Progenitor cell of endocrine pancreas (in vitro differentiated cells): Measurements from ENCODE around the gene HTR6. TPM values are rescaled to one million over a fixed set of nuclear protein-coding genes. Genes with fewer than 3 reads are reported as not detected.

Experiments used
- DNase-seq: peaks from one replicate; pipeline ENCODE4 v3.0.0; 2021; ENCODE audit warnings: low spot score; ENCODE audit not compliant: unreplicated experiment
- H3K27ac Mint-ChIP-seq: 2 replicates; pipeline ENCODE4 v1.8.0; 2021; ENCODE audit warnings: mild to moderate bottlenecking, moderate library complexity, mixed read lengths
- H3K27me3 Mint-ChIP-seq: 2 replicates; pipeline ENCODE4 v1.8.0; 2021; ENCODE audit warnings: mixed read lengths
- H3K36me3 Mint-ChIP-seq: 2 replicates; pipeline ENCODE4 v1.8.0; 2022; ENCODE audit warnings: mixed read lengths; ENCODE audit not compliant: insufficient read depth
- H3K4me1 Mint-ChIP-seq: 2 replicates; pipeline ENCODE4 v1.8.0; 2021; ENCODE audit warnings: low read depth, mixed read lengths
- H3K4me3 Mint-ChIP-seq: 2 replicates; pipeline ENCODE4 v1.8.0; 2021; ENCODE audit warnings: low read depth, mild to moderate bottlenecking, moderate library complexity, mixed read lengths
- H3K9me3 Mint-ChIP-seq: 2 replicates; pipeline ENCODE4 v1.8.0; 2021; ENCODE audit warnings: low read depth, mixed read lengths
- CTCF ChIP-seq: fragments of 200-600 bp; sonication (generic); IDR thresholded peaks from one replicate; pipeline ENCODE4 v1.5.0; 2021; ENCODE audit warnings: antibody characterized with exemption, mild to moderate bottlenecking; ENCODE audit not compliant: unreplicated experiment
- total RNA-seq: library from RNA; stranded (reverse); gene quantifications from 2 replicates; pipeline ENCODE4 v1.2.1, GENCODE V29; 2021

HTR6 gene
- total RNA-seq, 1 donor from 2014 or later: not detected

- Mint-ChIP-seq H3K4me3 (no peak overlapping the region), H3K36me3 (no peaks in the 10 kb centered on the region), H3K4me1 (peaks cover 3% of the 10 kb centered on the region), H3K9me3 (no peaks in the 10 kb centered on the region), H3K27me3 (peaks cover 85% of the 10 kb centered on the region), H3K27ac (no peak overlapping the region)
- TF ChIP-seq CTCF: no peak
- no peak for DNase-seq
These were observed 6.1 kb downstream of the HTR6 start for GRCh38 chr1:19670787-19671186.

- no peaks in the 10 kb centered on the region for H3K9me3 Mint-ChIP-seq
- no peaks in the 10 kb centered on the region for H3K36me3 Mint-ChIP-seq
- no peak overlapping the region for H3K27ac Mint-ChIP-seq
- no peak overlapping the region for H3K4me3 Mint-ChIP-seq
- no peak for TF ChIP-seq CTCF
- no peaks in the 10 kb centered on the region for H3K4me1 Mint-ChIP-seq
- no peak for DNase-seq
- H3K27me3 Mint-ChIP-seq: peaks cover 85% of the 10 kb centered on the region
These were observed 7.6 kb downstream of the HTR6 start for GRCh38 chr1:19672237-19672636.

- H3K4me1 Mint-ChIP-seq: no peaks in the 10 kb centered on the region
- no peaks in the 10 kb centered on the region for H3K36me3 Mint-ChIP-seq
- H3K27ac Mint-ChIP-seq: no peak overlapping the region
- DNase-seq: no peak
- H3K9me3 Mint-ChIP-seq: no peaks in the 10 kb centered on the region
- H3K4me3 Mint-ChIP-seq: no peak overlapping the region
- TF ChIP-seq CTCF: no peak
- H3K27me3 Mint-ChIP-seq: peaks cover 57% of the 10 kb centered on the region
These were observed 11.1 kb downstream of the HTR6 start for GRCh38 chr1:19675797-19676196.

GRCh38 chr1:19676438-19676922 is 11.8 kb downstream of the HTR6 start:
- H3K4me1 Mint-ChIP-seq: no peaks in the 10 kb centered on the region

GRCh38 chr1:19678493-19678892 is 13.8 kb downstream of the HTR6 start:
- Mint-ChIP-seq H3K27ac (no peak overlapping the region), H3K4me3 (no peak overlapping the region), H3K27me3 (peaks cover 32% of the 10 kb centered on the region), H3K9me3 (no peaks in the 10 kb centered on the region), H3K4me1 (no peaks in the 10 kb centered on the region), H3K36me3 (no peaks in the 10 kb centered on the region)
- TF ChIP-seq CTCF: no peak
- no peak for DNase-seq

More at GRCh38 chr1:19676438-19676922, 11.8 kb downstream of the HTR6 start:
- Mint-ChIP-seq H3K4me3 (no peak overlapping the region), H3K27me3 (peaks cover 50% of the 10 kb centered on the region), H3K36me3 (no peaks in the 10 kb centered on the region), H3K27ac (no peak overlapping the region), H3K9me3 (no peaks in the 10 kb centered on the region)
- no peak for TF ChIP-seq CTCF
- DNase-seq: peak; percentile 58
